B cell (primary cell): ENCODE results near the gene YPEL3.

Experiments
- EZH2 ChIP-seq: IDR thresholded peaks from 2 replicates; pipeline ENCODE4 v1.6.1; 2012; ENCODE audit warnings: borderline replicate concordance, low read depth, mild to moderate bottlenecking, moderate library complexity, low read length; ENCODE audit not compliant: insufficient read depth, poor library complexity, severe bottlenecking
- TF ChIP-seq, protein P1 (sequence below): fragments of 200-600 bp; IDR thresholded peaks from one replicate; pipeline ENCODE4 v1.8.0; 2022; ENCODE audit warnings: antibody characterized with exemption, mild to moderate bottlenecking

GRCh38 chr16:30051518-30051917 lies 44.5 kb downstream of the YPEL3 start:
- TF ChIP-seq, protein P1, sequence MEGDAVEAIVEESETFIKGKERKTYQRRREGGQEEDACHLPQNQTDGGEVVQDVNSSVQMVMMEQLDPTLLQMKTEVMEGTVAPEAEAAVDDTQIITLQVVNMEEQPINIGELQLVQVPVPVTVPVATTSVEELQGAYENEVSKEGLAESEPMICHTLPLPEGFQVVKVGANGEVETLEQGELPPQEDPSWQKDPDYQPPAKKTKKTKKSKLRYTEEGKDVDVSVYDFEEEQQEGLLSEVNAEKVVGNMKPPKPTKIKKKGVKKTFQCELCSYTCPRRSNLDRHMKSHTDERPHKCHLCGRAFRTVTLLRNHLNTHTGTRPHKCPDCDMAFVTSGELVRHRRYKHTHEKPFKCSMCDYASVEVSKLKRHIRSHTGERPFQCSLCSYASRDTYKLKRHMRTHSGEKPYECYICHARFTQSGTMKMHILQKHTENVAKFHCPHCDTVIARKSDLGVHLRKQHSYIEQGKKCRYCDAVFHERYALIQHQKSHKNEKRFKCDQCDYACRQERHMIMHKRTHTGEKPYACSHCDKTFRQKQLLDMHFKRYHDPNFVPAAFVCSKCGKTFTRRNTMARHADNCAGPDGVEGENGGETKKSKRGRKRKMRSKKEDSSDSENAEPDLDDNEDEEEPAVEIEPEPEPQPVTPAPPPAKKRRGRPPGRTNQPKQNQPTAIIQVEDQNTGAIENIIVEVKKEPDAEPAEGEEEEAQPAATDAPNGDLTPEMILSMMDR: no peak
- TF ChIP-seq EZH2: no peak
